ENCODE data around the gene ALG8.

GRCh38 chr11:78110351-78110750, 29.1 kb downstream of the ALG8 start:
- TF ChIP-seq, protein P1, sequence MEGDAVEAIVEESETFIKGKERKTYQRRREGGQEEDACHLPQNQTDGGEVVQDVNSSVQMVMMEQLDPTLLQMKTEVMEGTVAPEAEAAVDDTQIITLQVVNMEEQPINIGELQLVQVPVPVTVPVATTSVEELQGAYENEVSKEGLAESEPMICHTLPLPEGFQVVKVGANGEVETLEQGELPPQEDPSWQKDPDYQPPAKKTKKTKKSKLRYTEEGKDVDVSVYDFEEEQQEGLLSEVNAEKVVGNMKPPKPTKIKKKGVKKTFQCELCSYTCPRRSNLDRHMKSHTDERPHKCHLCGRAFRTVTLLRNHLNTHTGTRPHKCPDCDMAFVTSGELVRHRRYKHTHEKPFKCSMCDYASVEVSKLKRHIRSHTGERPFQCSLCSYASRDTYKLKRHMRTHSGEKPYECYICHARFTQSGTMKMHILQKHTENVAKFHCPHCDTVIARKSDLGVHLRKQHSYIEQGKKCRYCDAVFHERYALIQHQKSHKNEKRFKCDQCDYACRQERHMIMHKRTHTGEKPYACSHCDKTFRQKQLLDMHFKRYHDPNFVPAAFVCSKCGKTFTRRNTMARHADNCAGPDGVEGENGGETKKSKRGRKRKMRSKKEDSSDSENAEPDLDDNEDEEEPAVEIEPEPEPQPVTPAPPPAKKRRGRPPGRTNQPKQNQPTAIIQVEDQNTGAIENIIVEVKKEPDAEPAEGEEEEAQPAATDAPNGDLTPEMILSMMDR (IDR thresholded peaks at IDR 0.05), result no peak
- TF ChIP-seq NRF1 (IDR thresholded peaks at IDR 0.05; ENCODE audit: low read depth, low read length) (no peak), RFX5 (IDR thresholded peaks at IDR 0.05; ENCODE audit: low read length) (no peak), POLR2AphosphoS5 (IDR thresholded peaks at IDR 0.05; ENCODE audit: low read depth, low read length) (no peak), RCOR1 (IDR thresholded peaks at IDR 0.05; ENCODE audit: low read length) (no peak), TCF12 (IDR thresholded peaks at IDR 0.05) (no peak), CHD2 (IDR thresholded peaks at IDR 0.05; ENCODE audit: low read length, partially characterized antibody) (no peak), REST (IDR thresholded peaks at IDR 0.05; ENCODE audit: low read depth, low read length) (no peak), EP300 (IDR thresholded peaks at IDR 0.05; ENCODE audit: borderline replicate concordance in 1 of 2, low read depth in 1 of 2, low read length in 1 of 2) (no peak), USF1 (IDR thresholded peaks at IDR 0.05; ENCODE audit: borderline replicate concordance, low read depth) (no peak), EZH2phosphoT487 (IDR thresholded peaks at IDR 0.05; ENCODE audit: borderline replicate concordance, low read depth) (no peak)
